Thymus (tissue), 11 donors: Measurements from ENCODE around the gene PTBP2. TPM values are rescaled to one million over a fixed set of nuclear protein-coding genes. Genes with fewer than 3 reads are reported as not detected.
"Not testable (repeated sequence)": the region's sequence is repeated elsewhere in the genome, so short reads cannot be mapped to it uniquely, and the experiment has no call there.

Source experiments
- DNase-seq, 9 donors: peaks; one replicate each; pipeline ENCODE4 v3.0.0-alpha.2; 2013; ENCODE audit warnings: low spot score in 9 of 9, low read depth in 6 of 9, missing footprints in 1 of 9
- H3K27ac ChIP-seq, 2 donors: one replicate each; pipeline ENCODE4 v1.5.1; 2013; ENCODE audit warnings: control low read depth in 1 of 2, low read depth in 1 of 2, low read length in 1 of 2, mild to moderate bottlenecking in 1 of 2, moderate library complexity in 1 of 2
- H3K27me3 ChIP-seq, 2 donors: one replicate each; pipeline ENCODE4 v1.5.1; 2013; ENCODE audit warnings: low read length in 1 of 2; ENCODE audit not compliant: control insufficient read depth in 2 of 2, insufficient read depth in 1 of 2
- H3K36me3 ChIP-seq, 2 donors: one replicate each; pipeline ENCODE4 v1.5.1; 2013; ENCODE audit warnings: low read length in 1 of 2, mild to moderate bottlenecking in 1 of 2, moderate library complexity in 1 of 2; ENCODE audit not compliant: control insufficient read depth in 2 of 2, insufficient read depth in 2 of 2
- H3K4me1 ChIP-seq, 2 donors: one replicate each; pipeline ENCODE4 v1.5.1; 2013; ENCODE audit warnings: low read length in 2 of 2; ENCODE audit not compliant: control insufficient read depth in 2 of 2, insufficient read depth in 2 of 2
- H3K4me3 ChIP-seq, 2 donors: one replicate each; pipeline ENCODE4 v1.5.1; 2013; ENCODE audit warnings: low read length in 2 of 2, control low read depth in 1 of 2, mild to moderate bottlenecking in 1 of 2
- H3K9me3 ChIP-seq, 2 donors: one replicate each; pipeline ENCODE4 v1.5.1; 2013; ENCODE audit warnings: low read length in 1 of 2, mild to moderate bottlenecking in 1 of 2; ENCODE audit not compliant: control insufficient read depth in 2 of 2, insufficient read depth in 1 of 2
- WGBS: extraction: QIAGEN DNeasy Blood & Tissue Kit; methylation state at CpG from one replicate; pipeline ENCODE4 v1.1.7; 2013; 5-methylcytosine and 5-hydroxymethylcytosine counted together
- polyA plus RNA-seq: library from polyadenylated mRNA; stranded (reverse); fragments of 200-250 nt; gene quantifications from one replicate; pipeline ENCODE4 v1.2.3, GENCODE V29; 2013
- total RNA-seq: library from RNA; stranded (reverse); fragments of 120-200 nt; gene quantifications from one replicate; pipeline ENCODE4 v1.2.4, GENCODE V29; 2013
- donor health status: healthy.

PTBP2 gene
- total and polyA plus RNA-seq, 2 donors, result 27.6 to 43.9 TPM

DNA sequence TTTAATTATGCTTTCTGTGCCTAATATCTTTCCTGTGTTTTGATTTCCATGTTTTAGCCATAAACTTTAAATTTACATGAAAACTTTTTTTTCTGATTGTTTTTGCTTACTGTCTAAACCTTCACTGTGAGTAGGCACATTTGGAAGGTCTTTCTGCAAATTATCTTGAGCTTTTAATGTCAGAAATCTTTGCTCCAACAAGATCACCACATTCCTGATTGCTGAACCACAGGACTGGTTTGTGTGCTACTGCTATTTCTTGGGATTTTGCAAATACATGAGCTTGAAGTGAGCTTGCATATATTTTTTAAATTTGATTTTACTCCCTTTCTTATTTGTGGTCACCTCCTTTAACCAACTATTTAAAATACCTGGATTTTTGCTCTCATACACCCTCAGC, 61.3 kb downstream of the PTBP2 start:
- Histone ChIP-seq H3K27ac (no peak overlapping the region), H3K36me3 (peaks cover 7 to 59% of the 10 kb centered on the region in 2 donors), H3K4me3 (no peak overlapping the region), H3K9me3 (no peaks in the 10 kb centered on the region), H3K27me3 (no peaks in the 10 kb centered on the region), H3K4me1 (no peaks in the 10 kb centered on the region)
- no peak for DNase-seq

DNA sequence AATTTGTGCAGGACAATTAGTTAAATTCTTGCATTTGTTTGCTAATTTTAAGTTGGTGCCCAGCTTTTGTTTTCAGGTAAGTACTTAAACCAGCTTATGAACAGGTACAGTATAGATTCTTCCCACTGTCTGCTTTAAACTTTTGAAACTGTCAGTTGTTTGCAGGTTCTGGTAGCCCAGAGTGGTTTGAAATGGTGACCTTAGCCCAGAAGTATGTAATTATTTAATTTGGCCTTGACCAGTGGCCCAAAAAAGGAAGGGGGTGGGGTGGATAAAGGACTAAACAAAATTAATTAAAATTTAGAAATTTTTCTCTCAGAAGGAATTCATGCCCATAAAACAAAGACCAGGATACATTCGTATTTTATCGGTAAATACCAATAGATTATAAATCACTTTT, 69.0 kb downstream of the PTBP2 start:
- Histone ChIP-seq H3K36me3 (peaks cover 4 to 25% of the 10 kb centered on the region in 2 donors), H3K27me3 (no peaks in the 10 kb centered on the region), H3K27ac (no peak overlapping the region), H3K4me1 (no peaks in the 10 kb centered on the region), H3K9me3 (no peaks in the 10 kb centered on the region), H3K4me3 (no peak overlapping the region)
- no peak for DNase-seq
- WGBS, result 100% methylated on average over 2 of the region's 2 CpGs

DNA sequence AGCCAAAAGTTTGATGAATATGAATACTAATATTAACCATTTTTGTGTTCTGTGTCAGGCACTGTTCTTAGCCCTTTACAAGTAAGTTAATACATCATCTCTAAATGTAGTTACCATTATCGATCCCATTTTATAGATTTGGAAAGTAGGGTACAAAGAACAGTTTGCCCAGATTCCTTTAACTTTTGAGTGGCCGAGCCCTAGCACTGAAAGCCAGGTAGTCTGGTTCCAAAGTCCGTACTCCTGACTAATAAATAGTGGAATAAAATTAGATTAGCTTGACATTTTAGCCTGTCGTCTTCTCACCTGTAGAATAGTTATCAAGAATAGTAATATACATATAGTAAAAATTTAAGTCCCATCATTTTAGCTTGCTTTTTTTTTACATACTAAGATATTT, 70.6 kb downstream of the PTBP2 start:
- Histone ChIP-seq H3K4me3 (no peak overlapping the region), H3K9me3 (no peaks in the 10 kb centered on the region), H3K27ac (no peak overlapping the region), H3K4me1 (no peaks in the 10 kb centered on the region), H3K27me3 (no peaks in the 10 kb centered on the region), H3K36me3 (peaks cover 0 to 18% of the 10 kb centered on the region in 2 donors)
- DNase-seq, result no peak
- WGBS, result 97% methylated on average over 4 of the region's 4 CpGs

DNA sequence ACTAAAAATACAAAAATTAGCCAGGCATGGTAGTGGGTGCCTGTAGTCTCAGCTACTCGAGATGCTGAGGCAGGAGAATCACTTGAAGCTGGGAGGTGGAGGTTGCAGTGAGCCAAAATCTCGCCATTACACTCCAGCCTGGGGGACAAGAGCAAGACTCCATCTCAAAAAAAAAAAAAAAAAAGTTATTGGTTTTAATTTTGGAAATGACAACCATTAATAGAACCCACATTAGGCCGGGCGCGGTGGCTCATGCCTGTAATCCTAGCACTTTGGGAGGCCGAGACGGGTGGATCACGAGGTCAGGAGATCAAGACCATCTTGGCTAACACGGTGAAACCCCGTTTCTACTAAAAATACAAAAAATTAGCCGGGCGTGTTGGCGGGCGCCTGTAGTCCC, 80.1 kb downstream of the PTBP2 start:
- WGBS, result 98% methylated on average over 8 of the region's 14 CpGs

DNA sequence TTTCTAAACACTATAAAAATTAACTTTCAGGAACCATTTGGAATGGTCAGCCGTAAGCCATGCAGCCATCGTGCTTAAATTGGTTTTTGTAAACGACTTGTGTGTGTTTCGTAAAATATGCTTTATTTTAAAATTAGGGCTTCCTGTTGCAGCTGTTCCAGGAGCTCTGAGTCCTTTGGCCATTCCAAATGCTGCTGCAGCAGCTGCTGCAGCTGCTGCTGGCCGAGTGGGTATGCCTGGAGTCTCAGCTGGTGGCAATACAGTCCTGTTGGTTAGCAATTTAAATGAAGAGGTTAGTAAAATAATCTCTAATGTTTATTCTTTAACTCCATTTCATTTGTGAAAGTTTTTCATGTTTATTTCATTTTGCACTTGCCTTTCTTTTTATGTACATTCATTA, 83.1 kb downstream of the PTBP2 start:
- 98% methylated on average over 5 of the region's 5 CpGs for WGBS
- Histone ChIP-seq H3K27ac (no peak overlapping the region), H3K9me3 (no peaks in the 10 kb centered on the region), H3K36me3 (peaks cover 6 to 29% of the 10 kb centered on the region in 2 donors), H3K27me3 (no peaks in the 10 kb centered on the region), H3K4me1 (no peaks in the 10 kb centered on the region), H3K4me3 (no peak overlapping the region)
- no peak for DNase-seq

More for the DNA sequence above, 80.1 kb downstream of the PTBP2 start:
- DNase-seq, H3K27ac ChIP-seq, H3K4me3 ChIP-seq, H3K4me1 ChIP-seq, H3K9me3 ChIP-seq, H3K27me3 ChIP-seq: not testable (repeated sequence)
- peaks cover 6 to 15% of the 10 kb centered on the region in 2 donors for H3K36me3 ChIP-seq

DNA sequence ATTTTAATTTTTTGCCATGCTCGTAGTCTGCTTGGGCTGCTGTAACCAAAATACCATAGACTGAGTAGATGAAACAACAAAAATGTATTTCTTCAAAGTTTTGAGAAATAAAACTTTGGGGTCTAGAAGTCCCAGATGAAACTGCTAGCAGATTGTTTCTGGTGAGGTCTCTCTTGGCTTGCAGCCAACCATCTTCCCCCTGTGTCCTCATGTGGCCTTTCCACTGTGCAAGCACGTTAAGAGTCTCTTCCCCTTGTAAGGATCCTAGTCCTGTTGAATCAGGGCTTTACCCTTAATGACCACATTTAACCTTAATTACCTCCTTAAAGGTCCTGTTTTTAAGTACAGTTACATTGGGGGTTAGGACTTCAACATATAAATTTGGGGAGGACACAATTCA, 86.6 kb downstream of the PTBP2 start:
- no peaks in the 10 kb centered on the region for H3K9me3 ChIP-seq
- H3K27me3 ChIP-seq, result no peaks in the 10 kb centered on the region
- H3K36me3 ChIP-seq, result peaks cover 4 to 35% of the 10 kb centered on the region in 2 donors
- H3K4me1 ChIP-seq, result no peaks in the 10 kb centered on the region
- WGBS, result 64% methylated on average over 2 of the region's 2 CpGs
- H3K27ac ChIP-seq, result no peak overlapping the region
- DNase-seq, result no peak
- no peak overlapping the region for H3K4me3 ChIP-seq

DNA sequence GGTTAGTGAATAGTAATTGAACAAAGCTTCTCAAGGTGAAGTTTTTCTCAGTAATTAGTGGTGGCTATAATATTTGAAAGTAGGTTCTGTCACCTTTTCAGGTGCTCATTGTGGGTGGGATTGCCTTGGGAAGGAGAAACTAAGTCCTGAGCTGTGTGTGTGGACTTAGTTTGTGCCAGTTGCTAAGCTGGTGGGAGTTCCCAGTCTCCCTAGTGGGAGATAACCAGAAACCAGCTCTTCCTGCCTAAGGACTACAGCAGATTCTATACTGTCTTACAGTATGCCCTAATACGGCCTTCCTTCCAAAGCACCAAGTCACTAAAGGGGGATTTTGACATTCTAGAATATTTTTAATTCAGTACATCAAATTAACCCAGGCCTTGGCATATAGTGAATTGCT, 94.3 kb downstream of the PTBP2 start:
- H3K9me3 ChIP-seq, result no peaks in the 10 kb centered on the region
- no peaks in the 10 kb centered on the region for H3K4me1 ChIP-seq
- no peak overlapping the region for H3K4me3 ChIP-seq
- no peak overlapping the region for H3K27ac ChIP-seq
- 100% methylated on average over 1 of the region's 1 CpG for WGBS
- no peaks in the 10 kb centered on the region for H3K27me3 ChIP-seq
- no peak for DNase-seq
- H3K36me3 ChIP-seq, result peaks cover 0 to 30% of the 10 kb centered on the region in 2 donors

DNA sequence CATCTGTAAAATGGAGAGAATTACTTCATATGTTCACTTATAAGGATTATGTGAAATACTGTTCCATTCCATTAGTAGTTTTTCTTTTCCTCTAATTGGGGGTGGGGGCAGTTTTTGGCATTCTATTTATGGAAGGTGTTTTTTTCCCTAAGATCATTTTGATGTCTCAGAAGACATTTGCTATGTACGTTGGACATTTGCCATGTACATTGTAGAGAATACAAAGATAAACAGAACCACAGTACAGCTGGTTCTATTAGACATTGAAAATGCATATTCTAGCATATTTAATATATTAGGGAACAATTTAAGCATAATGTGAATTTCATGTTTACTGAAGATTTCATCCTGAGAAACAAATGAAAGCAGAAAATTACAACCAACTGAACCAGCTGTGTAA, 98.5 kb downstream of the PTBP2 start:
- no peak overlapping the region for H3K27ac ChIP-seq
- no peaks in the 10 kb centered on the region for H3K27me3 ChIP-seq
- no peaks in the 10 kb centered on the region for H3K4me1 ChIP-seq
- peaks cover 0 to 16% of the 10 kb centered on the region in 2 donors for H3K36me3 ChIP-seq
- no peak overlapping the region for H3K4me3 ChIP-seq
- DNase-seq, result no peak
- 97% methylated on average over 1 of the region's 1 CpG for WGBS
- no peaks in the 10 kb centered on the region for H3K9me3 ChIP-seq

DNA sequence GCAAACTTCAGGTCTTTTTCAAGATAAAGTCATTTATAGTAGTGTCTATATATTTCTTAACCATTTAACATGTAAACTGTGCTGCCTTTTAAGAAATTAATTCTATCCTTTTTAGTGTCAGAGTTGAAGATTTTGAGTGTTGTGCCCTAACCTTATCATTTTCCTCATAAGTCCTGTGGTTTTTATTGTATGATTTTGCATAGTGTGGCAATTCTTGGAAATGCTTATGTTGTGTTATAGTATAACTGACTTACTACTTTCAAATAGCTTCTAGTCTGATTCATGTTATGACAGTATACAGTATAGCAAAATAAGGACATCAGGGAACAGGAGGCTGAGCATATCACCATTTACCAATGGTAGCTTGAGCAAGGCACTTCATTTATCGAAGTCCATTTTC, 99.1 kb downstream of the PTBP2 start:
- H3K36me3 ChIP-seq, result peaks cover 0 to 15% of the 10 kb centered on the region in 2 donors
- H3K27me3 ChIP-seq, result no peaks in the 10 kb centered on the region
- H3K9me3 ChIP-seq, result no peaks in the 10 kb centered on the region
- WGBS, result 100% methylated on average over 1 of the region's 1 CpG
- no peak overlapping the region for H3K27ac ChIP-seq
- DNase-seq, result no peak
- no peak overlapping the region for H3K4me3 ChIP-seq
- no peaks in the 10 kb centered on the region for H3K4me1 ChIP-seq

DNA sequence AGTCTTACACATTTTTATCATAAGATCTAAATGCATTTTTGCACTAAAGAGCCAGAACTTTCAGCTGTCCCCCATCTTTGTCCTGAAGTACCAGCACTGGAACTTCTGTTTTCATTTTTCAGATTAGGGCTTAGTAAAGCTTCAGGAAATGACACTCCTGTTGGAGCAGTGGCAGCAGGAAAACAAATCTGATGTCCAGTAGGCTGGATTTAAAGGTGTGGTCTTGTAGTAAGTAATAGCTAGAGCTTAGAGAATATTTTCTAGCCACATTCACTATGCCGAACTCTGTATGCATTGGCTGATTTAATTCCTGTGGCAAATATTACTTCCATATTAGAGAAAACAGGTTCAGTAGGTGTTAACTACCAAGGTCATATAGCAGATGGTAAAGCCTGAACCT, 103.6 kb downstream of the PTBP2 start:
- DNase-seq, result no peak
- no peak overlapping the region for H3K27ac ChIP-seq
- H3K4me3 ChIP-seq, result no peak overlapping the region
- no peaks in the 10 kb centered on the region for H3K27me3 ChIP-seq
- H3K4me1 ChIP-seq, result no peaks in the 10 kb centered on the region
- no peaks in the 10 kb centered on the region for H3K9me3 ChIP-seq
- H3K36me3 ChIP-seq, result peaks cover 0 to 10% of the 10 kb centered on the region in 2 donors
- 97% methylated on average over 1 of the region's 1 CpG for WGBS
